WTC11 (cell line): ENCODE measurements around the gene TFB2M. TPM values are rescaled to one million over a fixed set of nuclear protein-coding genes. Genes with fewer than 3 reads are reported as not detected.

Source experiments
- ATAC-seq: fragments of 200-7000 bp; cut with Tn5 transposase; 2 replicates; pipeline ENCODE4 v1.10.0; 2021; ENCODE audit warnings: mild to moderate bottlenecking, moderate library complexity
- CTCF ChIA-PET: fragments of 300-600 bp; sonication (Branson Sonifier 250); formaldehyde crosslinking; loops from one replicate; lab custom pipeline; 2021; ENCODE audit warnings: antibody characterized with exemption; lab: Charles Lee
- POLR2A ChIA-PET: fragments of 350-600 bp; sonication (Branson Sonifier 250); formaldehyde crosslinking; loops from one replicate; lab custom pipeline; 2021; ENCODE audit warnings: antibody characterized with exemption; lab: Charles Lee
- DNase-seq: peaks from one replicate; pipeline ENCODE4 v3.0.0; 2021; ENCODE audit warnings: low spot score
- H3K27ac Mint-ChIP-seq: 2 replicates; pipeline ENCODE4 v1.8.0; 2021; ENCODE audit warnings: mixed read lengths
- H3K27me3 Mint-ChIP-seq: 2 replicates; pipeline ENCODE4 v1.8.0; 2021; ENCODE audit warnings: low read depth, mild to moderate bottlenecking, moderate library complexity, mixed read lengths
- H3K36me3 Mint-ChIP-seq: 2 replicates; pipeline ENCODE4 v1.8.0; 2021; ENCODE audit warnings: mixed read lengths
- H3K4me1 Mint-ChIP-seq: 2 replicates; pipeline ENCODE4 v1.8.0; 2022; ENCODE audit warnings: mixed read lengths
- H3K4me3 Mint-ChIP-seq: 2 replicates; pipeline ENCODE4 v1.8.0; 2021; ENCODE audit warnings: mild to moderate bottlenecking, moderate library complexity, mixed read lengths
- H3K9me3 Mint-ChIP-seq: 2 replicates; pipeline ENCODE4 v1.8.0; 2021; ENCODE audit warnings: mixed read lengths
- FOXP1 ChIP-seq: sonication (generic); formaldehyde crosslinking; IDR thresholded peaks from 2 replicates; pipeline ENCODE4 v1.8.0; 2022; ENCODE audit warnings: missing genetic modification reagents, mild to moderate bottlenecking, moderate library complexity, borderline replicate concordance
- GTF2I ChIP-seq: fragments of 250-450 bp; sonication (Bioruptor Pico); conservative IDR thresholded peaks from 2 replicates; pipeline ENCODE4 v1.4.0; 2021; ENCODE audit warnings: mild to moderate bottlenecking
- HMGA2 ChIP-seq: fragments of 250-450 bp; sonication (Bioruptor Pico); IDR thresholded peaks from 2 replicates; pipeline ENCODE4 v1.4.0; 2021; ENCODE audit warnings: mild to moderate bottlenecking, moderate library complexity
- SP1 ChIP-seq: sonication (generic); formaldehyde crosslinking; conservative IDR thresholded peaks from 2 replicates; pipeline ENCODE4 v1.8.1; 2022; ENCODE audit warnings: missing genetic modification reagents
- total RNA-seq: library from RNA; stranded (reverse); gene quantifications from 3 replicates; pipeline ENCODE4 v1.2.3, GENCODE V29; 2021
- TF ChIP-seq, protein P1 (sequence below): sonication (generic); formaldehyde crosslinking; IDR thresholded peaks from 2 replicates; pipeline ENCODE4 v1.8.1; 2023; ENCODE audit warnings: mild to moderate bottlenecking, moderate library complexity, missing genetic modification reagents

TFB2M gene
- total RNA-seq, 1 experiment from 2014 or later = 16.5 TPM

DNA sequence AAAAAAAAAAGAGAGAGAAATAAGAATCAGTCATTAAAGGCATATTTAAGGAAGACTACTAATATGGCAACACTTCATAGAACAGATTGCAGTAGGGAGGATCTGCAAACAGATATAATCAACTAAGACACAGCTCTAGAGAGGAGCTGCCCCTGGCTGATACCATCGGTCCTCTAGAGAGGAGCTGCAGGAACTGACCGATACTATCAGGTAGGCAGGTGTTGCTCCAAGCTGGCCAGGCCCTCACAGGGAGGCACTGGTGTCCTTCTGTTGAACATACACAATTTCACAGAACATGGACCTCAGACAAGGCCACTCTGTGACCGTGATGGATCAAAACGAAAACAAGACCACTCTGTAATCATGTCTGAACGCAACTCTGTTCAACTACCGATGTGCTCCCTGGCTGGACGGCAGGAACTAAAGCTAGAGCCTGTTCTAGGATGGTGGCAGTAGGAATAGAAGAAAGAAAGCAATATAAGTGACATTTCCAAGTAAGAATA lies 74.5 kb downstream of the TFB2M start:
- Mint-ChIP-seq H3K4me1 (peaks cover 8% of the 10 kb centered on the region), H3K9me3 (no peaks in the 10 kb centered on the region)

More for the DNA sequence above, 74.5 kb downstream of the TFB2M start:
- TF ChIP-seq FOXP1 (no peak), GTF2I (no peak), SP1 (CRISPR knock-in tag) (no peak), HMGA2 (CRISPR knock-in tag) (no peak)
- TF ChIP-seq, protein P1, sequence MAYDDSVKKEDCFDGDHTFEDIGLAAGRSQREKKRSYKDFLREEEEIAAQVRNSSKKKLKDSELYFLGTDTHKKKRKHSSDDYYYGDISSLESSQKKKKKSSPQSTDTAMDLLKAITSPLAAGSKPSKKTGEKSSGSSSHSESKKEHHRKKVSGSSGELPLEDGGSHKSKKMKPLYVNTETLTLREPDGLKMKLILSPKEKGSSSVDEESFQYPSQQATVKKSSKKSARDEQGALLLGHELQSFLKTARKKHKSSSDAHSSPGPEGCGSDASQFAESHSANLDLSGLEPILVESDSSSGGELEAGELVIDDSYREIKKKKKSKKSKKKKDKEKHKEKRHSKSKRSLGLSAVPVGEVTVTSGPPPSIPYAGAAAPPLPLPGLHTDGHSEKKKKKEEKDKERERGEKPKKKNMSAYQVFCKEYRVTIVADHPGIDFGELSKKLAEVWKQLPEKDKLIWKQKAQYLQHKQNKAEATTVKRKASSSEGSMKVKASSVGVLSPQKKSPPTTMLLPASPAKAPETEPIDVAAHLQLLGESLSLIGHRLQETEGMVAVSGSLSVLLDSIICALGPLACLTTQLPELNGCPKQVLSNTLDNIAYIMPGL = no peak
- TF ChIP-seq, all 79 proteins: peak for 0
- Mint-ChIP-seq H3K27ac (peak overlapping the region; percentile 39; the same call in 1 of the 2 replicates), H3K36me3 (no peaks in the 10 kb centered on the region; the same call in 1 of the 2 replicates), H3K27me3 (no peaks in the 10 kb centered on the region), H3K4me3 (no peak overlapping the region)
- DNase-seq = no peak
- POLR2A ChIA-PET = interaction anchor here (0.7 kb wide), 1 partner anchor 15 kb away, joined by 4 read pairs; the partner anchor contains the start of gene SMYD3
- no peak for ATAC-seq
- CTCF ChIA-PET = interaction anchor here (0.8 kb wide), 2 partner anchors 13 to 38 kb away, joined by 3 read pairs; no protein-coding TSS in a partner anchor

Other genes with a start within 250 kb of the TFB2M start
- gene SMYD3, start 59.0 kb downstream of the TFB2M start, total RNA-seq = 21.4 to 31.9 TPM (median 30.9 TPM) in 3 replicates
- 17.2 to 18.4 TPM (median 17.5 TPM) in 3 replicates for gene CNST, start 195 bp upstream of the TFB2M start, total RNA-seq
- 10.9 to 13.0 TPM (median 12.4 TPM) in 3 replicates for gene SCCPDH, start 158.1 kb upstream of the TFB2M start, total RNA-seq